Stimulated activated CD8-positive, alpha-beta memory T cell treated with anti-CD3 and anti-CD28 coated beads, Interleukin-15, amount 100 ng/mL, for 1 hour (primary cell): ENCODE measurements around the gene PHTF2.
"Not testable (repeated sequence)": the region's sequence is repeated elsewhere in the genome, so short reads cannot be mapped to it uniquely, and the experiment has no call there.

Source experiments
- DNase-seq: peaks from one replicate; pipeline ENCODE4 v3.0.0-alpha.2; 2020; ENCODE audit warnings: low read depth

The PHTF2 gene

GRCh38 chr7:77798394-77799077 is at the start of gene PHTF2, which contains the start of gene TMEM60:
TSS of gene PHTF2 (plus strand) at chr7:77798773.
TSS of gene TMEM60 (minus strand) at chr7:77798434. CDS start at chr7:77794373, 4,061 bp downstream.
- peak; percentile 80 for DNase-seq

GRCh38 chr7:77752016-77752415 is 46.6 kb upstream of the PHTF2 start:
- DNase-seq = no peak

GRCh38 chr7:77753173-77753572 is 45.4 kb upstream of the PHTF2 start:
- DNase-seq = no peak

- DNase-seq = no peak
Measured at GRCh38 chr7:77757589-77757988, 41.0 kb upstream of the PHTF2 start.

- DNase-seq = peak; percentile 50
Measured at GRCh38 chr7:77759294-77759889, 39.2 kb upstream of the PHTF2 start.

- no peak for DNase-seq
Measured at GRCh38 chr7:77760809-77761453, 37.6 kb upstream of the PHTF2 start.

- DNase-seq = no peak
Measured at GRCh38 chr7:77765481-77765880, 33.1 kb upstream of the PHTF2 start.

GRCh38 chr7:77765906-77766800 is 32.4 kb upstream of the PHTF2 start:
- DNase-seq = no peak

- no peak for DNase-seq
Measured at GRCh38 chr7:77766801-77767605, 31.6 kb upstream of the PHTF2 start.

GRCh38 chr7:77770316-77770715 is 28.3 kb upstream of the PHTF2 start:
- no peak for DNase-seq

- DNase-seq = no peak
Measured at GRCh38 chr7:77771901-77772300, 26.7 kb upstream of the PHTF2 start.

- no peak for DNase-seq
Measured at GRCh38 chr7:77778535-77778934, 20.0 kb upstream of the PHTF2 start.

GRCh38 chr7:77782383-77782782 is 16.2 kb upstream of the PHTF2 start:
- no peak for DNase-seq

- no peak for DNase-seq
Measured at GRCh38 chr7:77783111-77783510, 15.5 kb upstream of the PHTF2 start.

GRCh38 chr7:77783545-77783944 is 15.0 kb upstream of the PHTF2 start:
- no peak for DNase-seq

- not testable (repeated sequence) for DNase-seq
Measured at GRCh38 chr7:77784426-77784825, 14.1 kb upstream of the PHTF2 start.

GRCh38 chr7:77786018-77786417 is 12.6 kb upstream of the PHTF2 start:
- DNase-seq = no peak

GRCh38 chr7:77786741-77787140 is 11.8 kb upstream of the PHTF2 start:
- no peak for DNase-seq

GRCh38 chr7:77788327-77788902 is 10.2 kb upstream of the PHTF2 start:
- DNase-seq = no peak

GRCh38 chr7:77791336-77791735 is 7.2 kb upstream of the PHTF2 start:
- no peak for DNase-seq

- DNase-seq = no peak
Measured at GRCh38 chr7:77791956-77792355, 6.6 kb upstream of the PHTF2 start.
